ENCODE measurements around the gene KMT5C. TPM values are rescaled to one million over a fixed set of nuclear protein-coding genes. Genes with fewer than 3 reads are reported as not detected.

KMT5C gene
- total RNA-seq, 2 donors from 2014 or later: 17.8 to 32.3 TPM

DNA sequence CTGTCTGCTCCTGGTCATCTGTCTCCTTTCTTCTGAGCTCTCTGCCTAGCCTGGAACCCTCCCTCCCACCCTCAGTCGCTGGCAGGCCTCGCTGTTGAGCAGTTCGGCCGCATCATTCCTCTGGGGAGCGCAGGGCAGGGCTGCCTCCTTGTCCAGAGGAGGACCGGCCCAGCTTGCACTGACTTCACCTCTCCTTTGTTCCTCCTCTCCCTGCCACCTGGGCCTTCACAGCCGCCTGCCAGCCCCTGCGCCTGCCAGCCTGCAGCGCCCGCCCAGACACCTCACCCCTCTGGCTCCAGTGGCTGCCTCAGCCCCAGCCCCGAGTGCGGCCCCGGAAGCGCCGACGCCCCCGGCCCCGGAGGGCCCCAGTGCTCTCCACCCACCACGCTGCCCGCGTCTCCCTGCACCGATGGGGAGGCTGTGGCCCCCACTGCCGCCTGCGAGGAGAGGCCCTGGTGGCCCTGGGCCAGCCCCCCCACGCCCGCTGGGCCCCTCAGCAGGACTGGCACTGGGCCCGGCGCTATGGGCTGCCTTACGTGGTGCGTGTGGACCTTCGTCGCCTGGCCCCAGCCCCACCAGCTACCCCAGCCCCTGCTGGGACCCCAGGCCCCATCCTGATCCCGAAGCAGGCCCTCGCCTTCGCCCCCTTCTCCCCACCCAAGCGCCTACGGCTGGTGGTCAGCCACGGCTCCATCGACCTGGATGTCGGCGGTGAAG lies 7.2 kb downstream of the KMT5C start:
- Histone ChIP-seq H3K27me3 (replicated peaks; ENCODE audit: insufficient read depth) (no peaks in the 10 kb centered on the region), H3K9me3 (no peaks in the 10 kb centered on the region), H3K36me3 (no peaks in the 10 kb centered on the region), H3K4me3 (no peak overlapping the region), H3K4me1 (replicated peaks) (no peaks in the 10 kb centered on the region), H3K27ac (no peak overlapping the region)
- WGBS: 87% methylated on average over 22 of the region's 41 CpGs
- DNase-seq (ENCODE audit: low spot score): no peak
- intact Hi-C loops (cut with DNase I): no loop called here
- TF ChIP-seq, protein P1, sequence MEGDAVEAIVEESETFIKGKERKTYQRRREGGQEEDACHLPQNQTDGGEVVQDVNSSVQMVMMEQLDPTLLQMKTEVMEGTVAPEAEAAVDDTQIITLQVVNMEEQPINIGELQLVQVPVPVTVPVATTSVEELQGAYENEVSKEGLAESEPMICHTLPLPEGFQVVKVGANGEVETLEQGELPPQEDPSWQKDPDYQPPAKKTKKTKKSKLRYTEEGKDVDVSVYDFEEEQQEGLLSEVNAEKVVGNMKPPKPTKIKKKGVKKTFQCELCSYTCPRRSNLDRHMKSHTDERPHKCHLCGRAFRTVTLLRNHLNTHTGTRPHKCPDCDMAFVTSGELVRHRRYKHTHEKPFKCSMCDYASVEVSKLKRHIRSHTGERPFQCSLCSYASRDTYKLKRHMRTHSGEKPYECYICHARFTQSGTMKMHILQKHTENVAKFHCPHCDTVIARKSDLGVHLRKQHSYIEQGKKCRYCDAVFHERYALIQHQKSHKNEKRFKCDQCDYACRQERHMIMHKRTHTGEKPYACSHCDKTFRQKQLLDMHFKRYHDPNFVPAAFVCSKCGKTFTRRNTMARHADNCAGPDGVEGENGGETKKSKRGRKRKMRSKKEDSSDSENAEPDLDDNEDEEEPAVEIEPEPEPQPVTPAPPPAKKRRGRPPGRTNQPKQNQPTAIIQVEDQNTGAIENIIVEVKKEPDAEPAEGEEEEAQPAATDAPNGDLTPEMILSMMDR (IDR thresholded peaks at IDR 0.05): no peak
- TF ChIP-seq POLR2AphosphoS5 (IDR thresholded peaks at IDR 0.05) (no peak), POLR2A (IDR thresholded peaks at IDR 0.05) (no peak)

DNA sequence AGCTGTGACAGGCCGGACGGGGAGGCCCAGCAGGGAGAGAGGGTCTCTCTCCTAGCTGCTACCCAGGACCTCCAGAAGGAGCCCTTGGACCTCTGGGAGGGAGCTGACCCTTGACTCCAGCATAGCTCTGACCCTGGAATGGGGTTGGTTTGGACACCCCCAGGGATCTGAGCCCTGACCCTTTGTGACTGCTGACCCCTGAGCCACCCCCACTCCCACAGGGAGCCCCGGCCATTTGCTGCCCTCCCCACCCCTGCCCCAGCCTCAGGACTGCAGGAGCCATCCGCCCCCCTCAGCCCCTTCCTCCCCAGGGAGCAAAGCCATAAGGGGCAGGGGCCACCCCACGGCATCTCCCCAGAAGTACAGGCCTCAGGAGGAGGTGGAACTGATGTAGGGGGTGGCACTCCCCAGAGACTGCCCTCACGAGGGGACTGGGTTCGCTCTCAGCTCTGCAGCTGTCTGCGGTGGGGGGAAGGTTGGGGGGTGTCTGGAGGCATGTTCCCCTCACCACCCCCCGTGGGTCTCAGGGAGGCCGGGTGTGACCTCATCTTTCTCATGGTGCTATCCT lies 7.8 kb downstream of the KMT5C start:
- no peaks in the 10 kb centered on the region for H3K4me1 ChIP-seq (replicated peaks)
- intact Hi-C loops (cut with DNase I): no loop called here
- no peak for DNase-seq (ENCODE audit: low spot score)
- H3K9me3 ChIP-seq: no peaks in the 10 kb centered on the region
- no peak overlapping the region for H3K4me3 ChIP-seq
- WGBS: 89% methylated on average over 10 of the region's 10 CpGs
- H3K27me3 ChIP-seq (replicated peaks; ENCODE audit: insufficient read depth): peaks cover 2% of the 10 kb centered on the region
- H3K27ac ChIP-seq: no peak overlapping the region
- no peaks in the 10 kb centered on the region for H3K36me3 ChIP-seq
- TF ChIP-seq, protein P1 (IDR thresholded peaks at IDR 0.05): no peak
- TF ChIP-seq POLR2A (IDR thresholded peaks at IDR 0.05) (no peak), POLR2AphosphoS5 (IDR thresholded peaks at IDR 0.05) (no peak)

DNA sequence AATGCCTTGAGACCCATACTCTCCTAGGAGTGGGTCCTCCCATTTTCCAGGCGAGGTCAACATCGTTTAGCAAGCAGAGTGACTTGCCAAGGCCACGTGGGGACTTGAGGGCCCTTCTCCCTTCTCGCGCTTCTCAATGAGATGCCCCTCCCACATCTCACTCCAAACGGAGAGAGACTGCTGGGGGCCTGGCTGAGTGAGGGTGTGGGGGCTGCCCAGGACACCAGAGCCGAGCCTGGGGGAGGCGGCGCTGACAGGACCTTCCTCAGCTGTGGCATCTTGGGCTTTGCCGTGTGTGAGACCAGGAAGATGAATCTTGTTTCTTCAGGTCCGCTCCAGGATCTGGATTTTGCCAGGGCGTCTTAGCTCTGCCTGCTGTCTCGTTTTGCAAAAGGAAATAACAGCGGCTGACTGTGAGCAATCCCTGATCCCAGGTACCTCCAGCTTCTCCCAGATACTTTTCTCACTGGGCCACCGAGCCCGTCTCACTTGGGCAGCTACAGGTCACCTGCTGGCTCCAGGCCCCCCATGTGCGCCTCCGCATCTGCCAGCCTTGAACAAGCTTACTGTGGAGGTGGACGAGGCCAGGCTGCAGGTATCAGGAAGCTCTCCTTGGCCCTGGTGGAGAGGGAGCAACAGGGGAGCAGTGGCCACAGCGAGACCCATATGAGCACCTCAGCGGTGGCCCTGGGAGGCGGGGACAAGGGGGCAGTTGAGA lies 8.8 kb downstream of the KMT5C start:
- no peak for DNase-seq (ENCODE audit: low spot score)

DNA sequence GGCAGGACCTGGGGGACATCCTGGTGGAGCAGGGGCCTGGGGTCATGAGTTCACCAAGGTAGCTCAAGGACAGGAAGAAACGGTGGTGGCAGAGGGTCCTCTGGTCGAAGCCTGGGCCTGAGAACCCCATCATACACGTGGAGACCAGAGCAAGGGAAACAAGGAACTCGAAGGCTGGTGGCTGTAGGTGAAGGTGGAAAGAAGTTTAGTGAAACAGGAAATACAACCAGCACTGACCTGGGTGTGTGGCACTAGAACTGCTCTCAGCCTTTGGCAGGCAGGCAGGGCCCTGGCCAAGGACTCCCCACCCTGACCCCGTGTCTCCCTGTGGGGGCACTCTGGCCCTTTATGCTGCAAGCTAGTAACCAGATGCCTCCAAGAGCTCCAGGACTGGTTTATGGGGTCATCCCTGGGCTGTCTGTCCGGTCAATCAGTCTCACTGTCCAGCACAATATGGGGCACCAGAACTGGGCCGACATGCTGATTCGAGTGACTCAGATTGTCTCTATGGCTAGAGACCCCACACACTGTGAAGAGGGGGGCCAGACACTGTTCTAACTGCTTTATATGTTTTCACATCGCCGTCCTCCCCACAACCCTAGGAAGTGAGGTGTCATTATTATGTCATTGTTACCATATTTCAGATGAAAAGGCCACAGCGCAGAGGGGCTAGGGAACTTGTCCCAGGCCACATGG lies 11.1 kb downstream of the KMT5C start:
- WGBS: 65% methylated on average over 11 of the region's 11 CpGs
- Histone ChIP-seq H3K4me1 (replicated peaks) (peaks cover 5% of the 10 kb centered on the region), H3K27me3 (replicated peaks; ENCODE audit: insufficient read depth) (peaks cover 3% of the 10 kb centered on the region), H3K36me3 (no peaks in the 10 kb centered on the region), H3K4me3 (no peak overlapping the region), H3K9me3 (no peaks in the 10 kb centered on the region), H3K27ac (no peak overlapping the region)
- DNase-seq (ENCODE audit: low spot score): no peak
- intact Hi-C loops (cut with DNase I): no loop called here
- TF ChIP-seq POLR2AphosphoS5 (IDR thresholded peaks at IDR 0.05) (no peak), POLR2A (IDR thresholded peaks at IDR 0.05) (no peak)
- TF ChIP-seq, protein P1 (IDR thresholded peaks at IDR 0.05): no peak

More for the DNA sequence above, 8.8 kb downstream of the KMT5C start:
- TF ChIP-seq POLR2AphosphoS5 (IDR thresholded peaks at IDR 0.05) (no peak), POLR2A (IDR thresholded peaks at IDR 0.05) (no peak)
- TF ChIP-seq, protein P1 (IDR thresholded peaks at IDR 0.05): no peak
- no peak overlapping the region for H3K4me3 ChIP-seq
- H3K36me3 ChIP-seq: no peaks in the 10 kb centered on the region
- WGBS: 70% methylated on average over 22 of the region's 22 CpGs
- H3K27me3 ChIP-seq (replicated peaks; ENCODE audit: insufficient read depth): peaks cover 3% of the 10 kb centered on the region
- intact Hi-C loops (cut with DNase I): no loop called here
- H3K4me1 ChIP-seq (replicated peaks): peaks cover 3% of the 10 kb centered on the region
- no peak overlapping the region for H3K27ac ChIP-seq
- H3K9me3 ChIP-seq: no peaks in the 10 kb centered on the region
